ENCODE results near the gene SHISA8. TPM values are rescaled to one million over a fixed set of nuclear protein-coding genes. Genes with fewer than 3 reads are reported as not detected.

The SHISA8 gene
- total and polyA plus RNA-seq, 2 of the 13 experiments (the other 11 are each of a cell fraction or from before 2014, with no cell fraction given), result not detected

GRCh38 chr22:41925783-41926460, 11.0 kb upstream of the SHISA8 start:
- H3K4me2 ChIP-seq (ENCODE audit: low read depth, low read length), result peak overlapping the region; percentile 78
- FAIRE-seq, result no peak
- no peaks in the 10 kb centered on the region for H3K79me2 ChIP-seq (ENCODE audit: insufficient read depth, low read length)
- peak overlapping the region; percentile 36 to 65 (median 42); a peak in 5 of 6 replicates for H3K4me3 ChIP-seq (replicated peaks in 1 of 3; ENCODE audit: insufficient read depth in 1 of 3, low read depth in 2 of 3, low read length in 3 of 3)
- H3K36me3 ChIP-seq (replicated peaks in 1 of 2; ENCODE audit: control insufficient read depth in 1 of 2, insufficient read depth in 2 of 2, low read length in 2 of 2), result no peaks in the 10 kb centered on the region
- no peaks in the 10 kb centered on the region for H3K9me3 ChIP-seq (ENCODE audit: low read length)
- 7% methylated on average over 18 of the region's 48 CpGs for WGBS (ENCODE audit: low lambda C conversion rate)
- no peak overlapping the region for H2AFZ ChIP-seq (ENCODE audit: low read length)
- no peak overlapping the region for H3K27ac ChIP-seq (ENCODE audit: extremely low read length, insufficient read depth, low read length)
- DNase-seq (ENCODE audit: low spot score), result peak; percentile 45
- in situ Hi-C loops (cut with HindIII; ENCODE audit: extremely low pct_ligation_motif_present, low pct_unique_long_range_greater_than_20kb) (no loop called here), intact Hi-C loops (cut with micrococcal nuclease; ENCODE audit: unreplicated experiment) (no loop called here)
- POLR2A ChIA-PET, result interaction anchor here (0.6 to 1.5 kb wide), 2 partner anchors 21 to 125 kb away, joined by 3 to 4 read pairs; partner anchors contain the start of genes CCDC134 and CENPM
- CTCF ChIA-PET (ENCODE audit: low intra/inter-chr PET ratio, low total read pairs), result no interaction called here
- no TSS peak for BruUV-seq (replicated peaks)
- peaks cover 45% of the 10 kb centered on the region for H3K4me1 ChIP-seq (ENCODE audit: insufficient read depth, low read length)
- peak; percentile 70 for ATAC-seq
- peaks cover 9 to 15% of the 10 kb centered on the region in 2 experiments; a peak in 4 of 5 replicates for H3K27me3 ChIP-seq (ENCODE audit: control insufficient read depth in 1 of 2, insufficient read depth in 2 of 2, low read length in 2 of 2)
- H3K9ac ChIP-seq (ENCODE audit: insufficient read depth, low read depth, low read length), result peak overlapping the region; percentile 11; the same call in 1 of the 2 replicates
- H4K20me1 ChIP-seq (ENCODE audit: insufficient read depth, low read length), result no peaks in the 10 kb centered on the region
- 0 out of 2 replicates have a peak, but pooled peaks have one; percentile 39 for TF ChIP-seq MXD1 (CRISPR knock-in tag; IDR thresholded peaks at IDR 0.05)
- TF ChIP-seq ZBTB43 (CRISPR knock-in tag; conservative IDR thresholded peaks at IDR 0.05), result no peak
- TF ChIP-seq ZFP91 (CRISPR knock-in tag; IDR thresholded peaks at IDR 0.05; ENCODE audit: borderline replicate concordance), result peak; percentile 57; the same call in 1 of the 2 replicates
- TF ChIP-seq HOXA3 (CRISPR knock-in tag; IDR thresholded peaks at IDR 0.05), result 0 out of 2 replicates have a peak, but pooled peaks have one; percentile 22
- no peak for TF ChIP-seq ONECUT2 (CRISPR knock-in tag; IDR thresholded peaks at IDR 0.05)
- no peak for TF ChIP-seq ZBTB26 (CRISPR knock-in tag; IDR thresholded peaks at IDR 0.05; ENCODE audit: borderline replicate concordance)
- no peak for TF ChIP-seq TBP (CRISPR knock-in tag; IDR thresholded peaks at IDR 0.05)
- no peak for TF ChIP-seq POLR2AphosphoS5 (IDR thresholded peaks at IDR 0.05; ENCODE audit: low read depth, low read length)
- no peak for TF ChIP-seq IRF9 (CRISPR knock-in tag; IDR thresholded peaks at IDR 0.05; ENCODE audit: borderline replicate concordance)
- TF ChIP-seq ZNF350 (CRISPR knock-in tag; IDR thresholded peaks at IDR 0.05; ENCODE audit: borderline replicate concordance, low read depth), result no peak
- 0 out of 2 replicates have a peak, but pooled peaks have one; percentile 38 for TF ChIP-seq ZBTB7B (CRISPR knock-in tag; IDR thresholded peaks at IDR 0.05)
- TF ChIP-seq MAFF (IDR thresholded peaks at IDR 0.05; ENCODE audit: low read depth, low read length), result no peak
- TF ChIP-seq CTCF (CRISPR knock-in tag; IDR thresholded peaks at IDR 0.05), result peak; percentile 81
- TF ChIP-seq SALL2 (CRISPR knock-in tag; IDR thresholded peaks at IDR 0.05), result peak; percentile 47; the same call in 1 of the 2 replicates
- TF ChIP-seq ZNF451 (CRISPR knock-in tag; IDR thresholded peaks at IDR 0.05), result no peak

Data from HepG2 (cell line).